ENCODE data around the gene FOCAD. TPM values are rescaled to one million over a fixed set of nuclear protein-coding genes. Genes with fewer than 3 reads are reported as not detected.

FOCAD gene
- total RNA-seq, 1 experiment from 2014 or later, result 17.1 TPM

GRCh38 chr9:21037278-21037677, 353.2 kb downstream of the FOCAD start:
- DNase-seq, result no peak
- intact Hi-C loops (cut with micrococcal nuclease; ENCODE audit: unreplicated experiment), result no loop called here

GRCh38 chr9:21039302-21039701, 355.2 kb downstream of the FOCAD start:
- no peak overlapping the region for H3K27ac ChIP-seq
- no peak overlapping the region for H3K4me2 ChIP-seq
- H3K27me3 ChIP-seq (ENCODE audit: insufficient read depth, low read depth), result no peaks in the 10 kb centered on the region
- intact Hi-C loops (cut with micrococcal nuclease; ENCODE audit: unreplicated experiment), result no loop called here
- H3K4me1 ChIP-seq (replicated peaks; ENCODE audit: insufficient read depth), result no peaks in the 10 kb centered on the region
- no peaks in the 10 kb centered on the region for H3K9me3 ChIP-seq (ENCODE audit: insufficient read depth, low read depth)
- DNase-seq, result no peak
- no peak overlapping the region for H2AFZ ChIP-seq
- H3K4me3 ChIP-seq, result no peak overlapping the region
- no peaks in the 10 kb centered on the region for H3K9me2 ChIP-seq (ENCODE audit: insufficient read depth)
- BruUV-seq (replicated peaks), result no TSS peak
- H3K36me3 ChIP-seq (ENCODE audit: low read depth), result no peaks in the 10 kb centered on the region
- H3F3A ChIP-seq (ENCODE audit: insufficient read depth, low read depth), result no peaks in the 10 kb centered on the region
- no peaks in the 10 kb centered on the region for H3K79me2 ChIP-seq (ENCODE audit: low read depth)
- POLR2A ChIA-PET (ENCODE audit: unreplicated experiment), result no interaction called here
- TF ChIP-seq EZH2 (IDR thresholded peaks at IDR 0.05; ENCODE audit: low read depth), result no peak
- TF ChIP-seq CTCF (conservative IDR thresholded peaks at IDR 0.05), result no peak
- no peaks in the 10 kb centered on the region for H4K20me1 ChIP-seq (ENCODE audit: insufficient read depth)
- CTCF ChIA-PET, result no interaction called here

More at GRCh38 chr9:21037278-21037677, 353.2 kb downstream of the FOCAD start:
- BruUV-seq (replicated peaks), result no TSS peak
- no peak overlapping the region for H3K27ac ChIP-seq
- no peaks in the 10 kb centered on the region for H3K4me1 ChIP-seq (replicated peaks; ENCODE audit: insufficient read depth)
- TF ChIP-seq CTCF (conservative IDR thresholded peaks at IDR 0.05) (no peak), EZH2 (IDR thresholded peaks at IDR 0.05; ENCODE audit: low read depth) (no peak)
- no peaks in the 10 kb centered on the region for H3K9me3 ChIP-seq (ENCODE audit: insufficient read depth, low read depth)
- H3F3A ChIP-seq (ENCODE audit: insufficient read depth, low read depth), result no peaks in the 10 kb centered on the region
- no peak overlapping the region for H3K4me2 ChIP-seq
- CTCF ChIA-PET, result no interaction called here
- H3K9me2 ChIP-seq (ENCODE audit: insufficient read depth), result no peaks in the 10 kb centered on the region
- no peaks in the 10 kb centered on the region for H3K36me3 ChIP-seq (ENCODE audit: low read depth)
- POLR2A ChIA-PET (ENCODE audit: unreplicated experiment), result no interaction called here
- no peaks in the 10 kb centered on the region for H4K20me1 ChIP-seq (ENCODE audit: insufficient read depth)
- no peaks in the 10 kb centered on the region for H3K79me2 ChIP-seq (ENCODE audit: low read depth)
- H3K4me3 ChIP-seq, result no peak overlapping the region
- no peak overlapping the region for H2AFZ ChIP-seq
- no peaks in the 10 kb centered on the region for H3K27me3 ChIP-seq (ENCODE audit: insufficient read depth, low read depth)

GRCh38 chr9:21042466-21042865, 358.4 kb downstream of the FOCAD start:
- H3K4me1 ChIP-seq (replicated peaks; ENCODE audit: insufficient read depth), result no peaks in the 10 kb centered on the region
- ChIA-PET CTCF (no interaction called here), POLR2A (ENCODE audit: unreplicated experiment) (no interaction called here)
- no peaks in the 10 kb centered on the region for H3K27me3 ChIP-seq (ENCODE audit: insufficient read depth, low read depth)
- intact Hi-C loops (cut with micrococcal nuclease; ENCODE audit: unreplicated experiment), result no loop called here
- TF ChIP-seq EZH2 (IDR thresholded peaks at IDR 0.05; ENCODE audit: low read depth), result no peak
- TF ChIP-seq CTCF (conservative IDR thresholded peaks at IDR 0.05), result no peak
- H3K9me3 ChIP-seq (ENCODE audit: insufficient read depth, low read depth), result no peaks in the 10 kb centered on the region
- H3K36me3 ChIP-seq (ENCODE audit: low read depth), result no peaks in the 10 kb centered on the region
- no peak overlapping the region for H2AFZ ChIP-seq
- H4K20me1 ChIP-seq (ENCODE audit: insufficient read depth), result no peaks in the 10 kb centered on the region
- BruUV-seq (replicated peaks), result no TSS peak
- no peak overlapping the region for H3K27ac ChIP-seq
- H3K4me3 ChIP-seq, result no peak overlapping the region
- DNase-seq, result no peak
- H3K79me2 ChIP-seq (ENCODE audit: low read depth), result no peaks in the 10 kb centered on the region
- H3K9me2 ChIP-seq (ENCODE audit: insufficient read depth), result no peaks in the 10 kb centered on the region
- H3K4me2 ChIP-seq, result no peak overlapping the region
- no peaks in the 10 kb centered on the region for H3F3A ChIP-seq (ENCODE audit: insufficient read depth, low read depth)
